H1 (cell line): ENCODE results near the gene NR3C2. TPM values are rescaled to one million over a fixed set of nuclear protein-coding genes. Genes with fewer than 3 reads are reported as not detected.

Experiments used
- CTCF ChIA-PET: fragments of 300-600 bp; sonication (Branson Sonifier 250); formaldehyde crosslinking; loops from one replicate; lab custom pipeline; 2021; ENCODE audit not compliant: partially characterized antibody; lab: Charles Lee
- POLR2A ChIA-PET: fragments of 300-600 bp; sonication (Branson Sonifier 250); formaldehyde crosslinking; loops from one replicate; lab custom pipeline; 2021; ENCODE audit warnings: inconsistent platforms; ENCODE audit not compliant: partially characterized antibody; lab: Charles Lee
- DNase-seq, 2 experiments: peaks; one replicate each; pipeline versions ENCODE4 v3.0.0 to v3.0.0-alpha.2; 2010 to 2022; ENCODE audit warnings: low spot score in 2 of 2, low read depth in 1 of 2, mixed read lengths in 1 of 2
- FAIRE-seq: peaks from 2 replicates; lab custom pipeline; 2011; peaks lifted over from hg19 to GRCh38; lab: Jason Lieb, UNC
- H2AFZ ChIP-seq: 2 replicates; pipeline ENCODE4 v1.8.1; 2012; ENCODE audit warnings: low read length, inconsistent platforms
- H2AK5ac ChIP-seq: 2 replicates; pipeline ENCODE4 v1.6.1; 2013; ENCODE audit warnings: low read depth, low read length
- H2BK120ac ChIP-seq: replicated peaks from 2 replicates; pipeline ENCODE3; 2013; ENCODE audit warnings: low read depth, low read length, inconsistent platforms
- H2BK12ac ChIP-seq: 2 replicates; pipeline ENCODE4 v1.6.1; 2013; ENCODE audit warnings: low read depth, low read length
- H2BK15ac ChIP-seq: 2 replicates; pipeline ENCODE4 v1.6.1; 2013; ENCODE audit warnings: low read length
- H2BK20ac ChIP-seq: 2 replicates; pipeline ENCODE4 v1.6.1; 2013; ENCODE audit warnings: low read length
- H2BK5ac ChIP-seq: 2 replicates; pipeline ENCODE4 v1.6.1; 2013; ENCODE audit warnings: low read depth, low read length
- H3K14ac ChIP-seq: 2 replicates; pipeline ENCODE4 v1.6.1; 2013; ENCODE audit warnings: inconsistent platforms; ENCODE audit not compliant: insufficient read length
- H3K18ac ChIP-seq: 2 replicates; pipeline ENCODE4 v1.6.1; 2013; ENCODE audit warnings: low read length; ENCODE audit errors: extremely low read depth
- H3K23ac ChIP-seq: 2 replicates; pipeline ENCODE4 v1.6.1; 2013; ENCODE audit warnings: inconsistent platforms; ENCODE audit not compliant: insufficient read length
- H3K23me2 ChIP-seq: 2 replicates; pipeline ENCODE4 v1.6.1; 2013; ENCODE audit warnings: low read depth, low read length
- H3K27ac ChIP-seq: 2 replicates; pipeline ENCODE4 v1.6.1; 2011; ENCODE audit warnings: low read depth, low read length, inconsistent platforms
- H3K27me3 ChIP-seq, 4 experiments: replicated peaks in 1 of 4; 1 replicate in 1 of 4; 2 replicates in 3 of 4; pipeline versions ENCODE4 v1.6.1 to v1.8.1; 2011 to 2013; ENCODE audit warnings: low read length in 3 of 4, mild to moderate bottlenecking in 3 of 4, inconsistent platforms in 2 of 4, mixed read lengths in 2 of 4, moderate library complexity in 1 of 4; ENCODE audit not compliant: control insufficient read depth in 3 of 4, insufficient read depth in 3 of 4; ENCODE audit errors: extremely low read depth in 1 of 4
- H3K36me3 ChIP-seq, 4 experiments: 2 replicates each; pipeline versions ENCODE4 v1.6.1 to v1.8.1; 2011 to 2013; ENCODE audit warnings: mild to moderate bottlenecking in 4 of 4, low read length in 3 of 4, moderate library complexity in 2 of 4, control low read depth in 1 of 4, inconsistent platforms in 1 of 4; ENCODE audit not compliant: insufficient read depth in 4 of 4, control insufficient read depth in 2 of 4
- H3K4ac ChIP-seq: replicated peaks from 2 replicates; pipeline ENCODE3; 2013; ENCODE audit warnings: low read length, low read depth, mixed read lengths, inconsistent platforms; ENCODE audit not compliant: insufficient read length
- H3K4me1 ChIP-seq, 4 experiments: replicated peaks in 1 of 4; 1 replicate in 1 of 4; 2 replicates in 3 of 4; pipeline versions ENCODE4 v1.6.1 to v1.8.1; 2011 to 2013; ENCODE audit warnings: low read length in 3 of 4, inconsistent platforms in 2 of 4, mixed read lengths in 1 of 4; ENCODE audit not compliant: insufficient read depth in 4 of 4, control insufficient read depth in 3 of 4
- H3K4me2 ChIP-seq, 2 experiments: 2 replicates each; pipeline versions ENCODE4 v1.6.1 to v1.8.1; 2011 to 2013; ENCODE audit warnings: low read depth in 2 of 2, low read length in 2 of 2, control low read depth in 1 of 2, inconsistent platforms in 1 of 2, mild to moderate bottlenecking in 1 of 2; ENCODE audit not compliant: insufficient read depth in 1 of 2
- H3K4me3 ChIP-seq, 4 experiments: fragments of 200-600, 300-600 bp in 1 of 4; sonication (generic), shearing (Covaris generic), sonication (Bioruptor Twin) in 1 of 4; 2 replicates each; pipeline versions ENCODE4 v1.5.1 to v1.8.1; 2011 to 2016; ENCODE audit warnings: low read length in 4 of 4, low read depth in 3 of 4, control low read depth in 2 of 4, inconsistent platforms in 2 of 4, mild to moderate bottlenecking in 2 of 4, mixed read lengths in 1 of 4, moderate library complexity in 1 of 4; ENCODE audit not compliant: insufficient read depth in 2 of 4; ENCODE audit errors: extremely low read depth in 1 of 4
- H3K56ac ChIP-seq: replicated peaks from 2 replicates; pipeline ENCODE3; 2013; ENCODE audit warnings: low read depth, mild to moderate bottlenecking, mixed read lengths, low read length, inconsistent platforms; ENCODE audit not compliant: insufficient read length
- H3K79me1 ChIP-seq: 2 replicates; pipeline ENCODE4 v1.6.1; 2013; ENCODE audit warnings: low read depth, low read length, control low read depth
- H3K79me2 ChIP-seq, 2 experiments: 2 replicates each; pipeline versions ENCODE4 v1.6.1 to v1.8.1; 2012 to 2013; ENCODE audit warnings: low read length in 2 of 2, mild to moderate bottlenecking in 2 of 2, inconsistent platforms in 1 of 2; ENCODE audit not compliant: insufficient read depth in 2 of 2, control insufficient read depth in 1 of 2
- H3K9ac ChIP-seq, 4 experiments: replicated peaks in 1 of 4; 1 replicate in 1 of 4; 2 replicates in 3 of 4; pipeline versions ENCODE4 v1.6.1 to v1.8.1; 2011 to 2013; ENCODE audit warnings: low read depth in 3 of 4, low read length in 3 of 4, control low read depth in 2 of 4, mild to moderate bottlenecking in 2 of 4, moderate library complexity in 2 of 4, inconsistent platforms in 1 of 4; ENCODE audit errors: extremely low read depth in 1 of 4
- H3K9me3 ChIP-seq, 2 experiments: 2 replicates each; pipeline versions ENCODE4 v1.6.1 to v1.8.1; 2012 to 2013; ENCODE audit warnings: mild to moderate bottlenecking in 2 of 2, moderate library complexity in 2 of 2, control low read depth in 1 of 2, inconsistent platforms in 1 of 2, low read depth in 1 of 2, low read length in 1 of 2, mixed read lengths in 1 of 2; ENCODE audit not compliant: insufficient read depth in 2 of 2
- H4K20me1 ChIP-seq, 2 experiments: replicated peaks in 1 of 2; 2 replicates each; pipeline versions ENCODE3 to v1.8.1; 2011 to 2013; ENCODE audit warnings: inconsistent platforms in 2 of 2, low read length in 2 of 2, mild to moderate bottlenecking in 1 of 2; ENCODE audit not compliant: insufficient read depth in 2 of 2, control insufficient read depth in 1 of 2
- H4K5ac ChIP-seq: 2 replicates; pipeline ENCODE4 v1.6.1; 2013; ENCODE audit warnings: low read length, low read depth, mixed read lengths, inconsistent platforms; ENCODE audit not compliant: insufficient read length
- H4K8ac ChIP-seq: 2 replicates; pipeline ENCODE4 v1.8.0; 2013; ENCODE audit warnings: mild to moderate bottlenecking, moderate library complexity, low read length, inconsistent platforms; ENCODE audit not compliant: insufficient read depth; ENCODE audit errors: extremely low read depth
- H4K91ac ChIP-seq: replicated peaks from 2 replicates; pipeline ENCODE3; 2013; ENCODE audit warnings: low read length, mixed read lengths, inconsistent platforms; ENCODE audit not compliant: insufficient read length
- BACH1 ChIP-seq: IDR thresholded peaks from 2 replicates; pipeline ENCODE4 v1.6.1; 2012; ENCODE audit warnings: low read length, improper control_type of control experiment
- BRCA1 ChIP-seq: IDR thresholded peaks from 2 replicates; pipeline ENCODE4 v1.6.1; 2012; ENCODE audit warnings: low read depth, low read length, improper control_type of control experiment
- CTBP2 ChIP-seq: IDR thresholded peaks from 2 replicates; pipeline ENCODE4 v1.7.0; 2011; ENCODE audit warnings: borderline replicate concordance, mild to moderate bottlenecking, moderate library complexity, mixed read lengths, low read length; ENCODE audit not compliant: insufficient read depth, insufficient read length
- EGR1 ChIP-seq: IDR thresholded peaks from 2 replicates; pipeline ENCODE4 v1.6.1; 2011; ENCODE audit warnings: low read depth, low read length, borderline replicate concordance
- EP300 ChIP-seq, 2 experiments: IDR thresholded peaks; 1 replicate in 1 of 2; 2 replicates in 1 of 2; pipeline ENCODE4 v1.6.1; 2011 to 2012; ENCODE audit warnings: low read depth in 2 of 2, low read length in 2 of 2, mild to moderate bottlenecking in 2 of 2, borderline replicate concordance in 1 of 2, inconsistent platforms in 1 of 2, moderate library complexity in 1 of 2
- GTF2F1 ChIP-seq: IDR thresholded peaks from 2 replicates; pipeline ENCODE4 v1.6.1; 2012; ENCODE audit warnings: low read depth, low read length, improper control_type of control experiment, borderline replicate concordance
- KDM5A ChIP-seq: fragments of 200-600 bp; IDR thresholded peaks from 2 replicates; pipeline ENCODE4 v1.7.1; 2012; ENCODE audit warnings: mild to moderate bottlenecking, low read length, inconsistent platforms, mixed read lengths
- POU5F1 ChIP-seq: IDR thresholded peaks from 2 replicates; pipeline ENCODE4 v1.6.1; 2011; ENCODE audit warnings: low read depth, mild to moderate bottlenecking, low read length, moderate library complexity
- SP2 ChIP-seq: IDR thresholded peaks from 2 replicates; pipeline ENCODE4 v1.6.1; 2012; ENCODE audit warnings: mild to moderate bottlenecking, low read length, inconsistent platforms
- SUZ12 ChIP-seq: fragments of 200-600 bp; sonication (generic); IDR thresholded peaks from 2 replicates; pipeline ENCODE4 v1.6.1; 2012; ENCODE audit warnings: mild to moderate bottlenecking, inconsistent platforms, low read length, moderate library complexity, mixed read lengths
- TAF1 ChIP-seq: IDR thresholded peaks from 2 replicates; pipeline ENCODE4 v1.6.1; 2011; ENCODE audit warnings: mild to moderate bottlenecking, low read depth, low read length
- TEAD4 ChIP-seq: IDR thresholded peaks from 2 replicates; pipeline ENCODE4 v1.6.1; 2012; ENCODE audit warnings: low read depth, low read length, inconsistent platforms, mixed read lengths
- ZNF274 ChIP-seq: IDR thresholded peaks from 2 replicates; pipeline ENCODE4 v1.7.0; 2012; ENCODE audit warnings: low read length, borderline replicate concordance; ENCODE audit errors: extremely low read depth
- WGBS, 2 experiments: shearing (Covaris generic) in 1 of 2; methylation state at CpG; one replicate each; pipeline versions ENCODE4 v1.1.6 to v1.1.7; 2013 to 2015; ENCODE audit warnings: low lambda C conversion rate in 2 of 2, mixed read lengths in 2 of 2, inconsistent platforms in 1 of 2, low coverage in 1 of 2, missing lambda C conversion rate in 1 of 2; ENCODE audit not compliant: insufficient replicate concordance in 2 of 2, insufficient coverage in 1 of 2, insufficient read length in 1 of 2; ENCODE audit errors: extremely low coverage in 1 of 2, missing lambda C conversion rate in 1 of 2; 5-methylcytosine and 5-hydroxymethylcytosine counted together
- polyA plus RNA-seq, 7 experiments: library from polyadenylated mRNA; depleted of rRNA in 3 of 7; stranded (reverse) in 5 of 7; unstranded in 2 of 7; fragments of >200 nt in 5 of 7; fragments of 200-250 nt in 2 of 7; gene quantifications; 1 replicate in 5 of 7; 2 replicates in 1 of 7; 4 replicates in 1 of 7; pipeline versions ENCODE4 v1.2.1 to v1.2.3, GENCODE V29; 2011 to 2013; ENCODE audit warnings: missing spikeins in 2 of 7, mixed read lengths in 2 of 7
- total RNA-seq: library from RNA; stranded (reverse); fragmentation: NEBNext Ultra II Directional; extraction: Animal tissue kit (Norgen Biotek cat#: 25700); gene quantifications from 2 replicates; pipeline ENCODE4 v1.2.1, GENCODE V29; 2021

Gene NR3C2
- total and polyA plus RNA-seq, 2 of the 8 experiments (the other 6 are each of a cell fraction or from before 2014, with no cell fraction given), result 0.80 to 3.9 TPM

DNA sequence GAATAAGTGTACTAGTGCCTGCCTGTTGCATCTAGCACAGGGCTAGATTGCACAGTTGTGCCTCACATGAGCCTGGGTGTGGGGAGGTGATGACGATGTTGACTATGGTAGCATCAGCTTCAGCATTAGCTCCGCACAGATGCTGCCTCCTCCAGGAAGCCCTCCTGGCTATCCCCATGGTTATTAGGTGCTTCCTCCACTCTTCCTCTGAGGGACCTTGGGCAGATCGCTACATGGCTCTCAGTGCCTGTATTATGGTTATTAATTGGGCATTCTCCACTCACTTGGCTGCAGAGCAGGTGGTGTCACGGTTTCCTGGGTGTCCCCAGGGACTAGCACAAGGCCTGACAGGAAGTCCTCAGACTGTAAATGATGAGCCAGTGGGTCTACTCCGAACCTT is 384.7 kb downstream of the NR3C2 start:
- H2BK15ac ChIP-seq, result no peak overlapping the region
- H3K4me1 ChIP-seq, result peaks cover 0 to 7% (median 4%) of the 10 kb centered on the region in 4 experiments; a peak in 3 of 7 replicates
- no peak overlapping the region for H3K23ac ChIP-seq
- H4K8ac ChIP-seq, result no peak overlapping the region
- H3K4me3 ChIP-seq, result no peak overlapping the region
- H2AK5ac ChIP-seq, result no peak overlapping the region
- H2BK12ac ChIP-seq, result no peak overlapping the region
- CTCF ChIA-PET, result interaction anchor here (0.7 to 2.1 kb wide), 4 partner anchors 10 to 19 kb away, joined by 3 to 11 read pairs (median 6); no protein-coding TSS in a partner anchor
- WGBS, 2 experiments, result 96% methylated on average over 5 of the region's 5 CpGs; no CpG with 5 or more reads in 1 of the 2 experiments
- H3K56ac ChIP-seq, result no peak overlapping the region
- DNase-seq, result no peak
- no peaks in the 10 kb centered on the region for H3K79me1 ChIP-seq
- no peak overlapping the region for H2BK5ac ChIP-seq
- no peak overlapping the region for H2BK120ac ChIP-seq
- H4K20me1 ChIP-seq, result no peaks in the 10 kb centered on the region
- H3K23me2 ChIP-seq, result no peaks in the 10 kb centered on the region
- H3K27ac ChIP-seq, result no peak overlapping the region
- H3K4me2 ChIP-seq, result no peak overlapping the region
- H3K4ac ChIP-seq, result no peak overlapping the region
- no peaks in the 10 kb centered on the region for H3K9me3 ChIP-seq
- no peaks in the 10 kb centered on the region for H3K79me2 ChIP-seq
- no peak overlapping the region for H3K18ac ChIP-seq
- no peak for FAIRE-seq
- no peak overlapping the region for H3K9ac ChIP-seq
- POLR2A ChIA-PET, result interaction anchor here (0.8 to 1.2 kb wide), 2 partner anchors 13 to 24 kb away, joined by 3 read pairs; no protein-coding TSS in a partner anchor
- H4K91ac ChIP-seq, result no peak overlapping the region
- no peaks in the 10 kb centered on the region for H3K27me3 ChIP-seq
- no peak overlapping the region for H4K5ac ChIP-seq
- no peaks in the 10 kb centered on the region for H3K36me3 ChIP-seq
- no peak overlapping the region for H2BK20ac ChIP-seq
- H2AFZ ChIP-seq, result no peak overlapping the region
- no peak overlapping the region for H3K14ac ChIP-seq
- TF ChIP-seq BRCA1 (no peak), BACH1 (no peak), TEAD4 (no peak), SP2 (no peak), ZNF274 (no peak), GTF2F1 (no peak), SUZ12 (no peak), CTBP2 (no peak), EP300 (IDR thresholded peaks at IDR 0.05; ENCODE audit: borderline replicate concordance in 1 of 2, low read depth in 2 of 2, low read length in 2 of 2) (no peak), EGR1 (no peak), POU5F1 (no peak), KDM5A (no peak), TAF1 (no peak)
